Type B pancreatic cell (in vitro differentiated cells): Measurements from ENCODE around the gene C2CD4D. TPM values are rescaled to one million over a fixed set of nuclear protein-coding genes. Genes with fewer than 3 reads are reported as not detected.
A peak's percentile ranks its signal among the peaks of the same experiment; 100 is the strongest.

Experiments used
- DNase-seq: peaks from one replicate; pipeline ENCODE4 v3.0.0; 2021; ENCODE audit warnings: mixed read lengths; ENCODE audit not compliant: unreplicated experiment; ENCODE audit errors: extremely low spot score
- H3K27ac Mint-ChIP-seq: 2 replicates; pipeline ENCODE4 v1.8.0; 2021; ENCODE audit warnings: mild to moderate bottlenecking, mixed read lengths
- H3K27me3 Mint-ChIP-seq: 2 replicates; pipeline ENCODE4 v1.8.0; 2021; ENCODE audit warnings: mixed read lengths
- H3K36me3 Mint-ChIP-seq: 2 replicates; pipeline ENCODE4 v1.8.0; 2021; ENCODE audit warnings: mixed read lengths
- H3K4me1 Mint-ChIP-seq: one replicate; pipeline ENCODE4 v1.8.0; 2021; ENCODE audit warnings: mixed read lengths; ENCODE audit not compliant: unreplicated experiment
- H3K4me3 Mint-ChIP-seq: 2 replicates; pipeline ENCODE4 v1.8.0; 2021; ENCODE audit warnings: mild to moderate bottlenecking, mixed read lengths
- H3K9me3 Mint-ChIP-seq: 2 replicates; pipeline ENCODE4 v1.8.0; 2021; ENCODE audit warnings: mixed read lengths
- CTCF ChIP-seq: fragments of 200-600 bp; sonication (generic); conservative IDR thresholded peaks from 2 replicates; pipeline ENCODE4 v1.5.0; 2021; ENCODE audit warnings: antibody characterized with exemption, mild to moderate bottlenecking
- total RNA-seq: library from RNA; stranded (reverse); gene quantifications from 2 replicates; pipeline ENCODE4 v1.2.1, GENCODE V29; 2021; ENCODE audit warnings: low replicate concordance

C2CD4D gene
- total RNA-seq, 1 donor from 2014 or later = 0.43 TPM

GRCh38 chr1:151831256-151831591 is 8.4 kb downstream of the C2CD4D start:
- Mint-ChIP-seq H3K9me3 (no peaks in the 10 kb centered on the region), H3K36me3 (no peaks in the 10 kb centered on the region), H3K27ac (no peak overlapping the region), H3K27me3 (peaks cover 10% of the 10 kb centered on the region), H3K4me3 (no peak overlapping the region), H3K4me1 (peaks cover 11% of the 10 kb centered on the region)
- DNase-seq = no peak
- TF ChIP-seq CTCF = no peak

- no peak for DNase-seq
- peak overlapping the region; percentile 3 for H3K27ac Mint-ChIP-seq
- peaks cover 10% of the 10 kb centered on the region for H3K27me3 Mint-ChIP-seq
- no peak for TF ChIP-seq CTCF
- H3K4me3 Mint-ChIP-seq = no peak overlapping the region
- no peaks in the 10 kb centered on the region for H3K9me3 Mint-ChIP-seq
- H3K36me3 Mint-ChIP-seq = no peaks in the 10 kb centered on the region
- peaks cover 11% of the 10 kb centered on the region for H3K4me1 Mint-ChIP-seq
Measured at GRCh38 chr1:151830055-151830454, 9.6 kb downstream of the C2CD4D start.

- Mint-ChIP-seq H3K27ac (peak overlapping the region; percentile 3), H3K4me1 (peaks cover 11% of the 10 kb centered on the region), H3K9me3 (no peaks in the 10 kb centered on the region), H3K27me3 (peaks cover 13% of the 10 kb centered on the region), H3K4me3 (peak overlapping the region; percentile 24), H3K36me3 (no peaks in the 10 kb centered on the region)
- no peak for DNase-seq
- TF ChIP-seq CTCF = no peak
Measured at GRCh38 chr1:151829352-151830046, 10.1 kb downstream of the C2CD4D start.

GRCh38 chr1:151828921-151829320 is 10.7 kb downstream of the C2CD4D start:
- H3K4me3 Mint-ChIP-seq = no peak overlapping the region
- peaks cover 17% of the 10 kb centered on the region for H3K27me3 Mint-ChIP-seq
- no peaks in the 10 kb centered on the region for H3K9me3 Mint-ChIP-seq
- DNase-seq = no peak
- no peak for TF ChIP-seq CTCF
- H3K27ac Mint-ChIP-seq = peak overlapping the region; percentile 3
- H3K36me3 Mint-ChIP-seq = no peaks in the 10 kb centered on the region
- peaks cover 11% of the 10 kb centered on the region for H3K4me1 Mint-ChIP-seq

- Mint-ChIP-seq H3K27ac (no peak overlapping the region), H3K27me3 (peaks cover 24% of the 10 kb centered on the region), H3K9me3 (no peaks in the 10 kb centered on the region), H3K36me3 (no peaks in the 10 kb centered on the region), H3K4me1 (peaks cover 11% of the 10 kb centered on the region), H3K4me3 (no peak overlapping the region)
- TF ChIP-seq CTCF = no peak
- no peak for DNase-seq
Measured at GRCh38 chr1:151827853-151828252, 11.8 kb downstream of the C2CD4D start.
